PFSK-1 (cell line): ENCODE data around the gene SLC34A1.

Source experiments
- FOXP2 ChIP-seq: optimal IDR thresholded peaks from 2 replicates; pipeline ENCODE3; 2011; ENCODE audit warnings: borderline replicate concordance, control low read depth, inconsistent platforms; ENCODE audit not compliant: insufficient read depth; ENCODE audit errors: extremely low read length, extremely low read depth
- POLR2AphosphoS5 ChIP-seq: IDR thresholded peaks from 2 replicates; pipeline ENCODE4 v1.6.1; 2012; ENCODE audit warnings: low read depth, mild to moderate bottlenecking, control low read depth, low read length, moderate library complexity
- REST ChIP-seq, 2 experiments: IDR thresholded peaks; 2 replicates each; pipeline versions ENCODE4 v1.6.1 to v1.8.0; 2011 to 2012; ENCODE audit warnings: low read depth in 2 of 2, low read length in 2 of 2, control low read depth in 1 of 2, inconsistent platforms in 1 of 2, mild to moderate bottlenecking in 1 of 2, moderate library complexity in 1 of 2; ENCODE audit not compliant: insufficient read depth in 1 of 2
- SIN3A ChIP-seq: IDR thresholded peaks from 2 replicates; pipeline ENCODE4 v1.6.1; 2012; ENCODE audit warnings: mild to moderate bottlenecking, low read length, moderate library complexity, borderline replicate concordance; ENCODE audit not compliant: insufficient read depth
- TAF1 ChIP-seq: IDR thresholded peaks from 2 replicates; pipeline ENCODE4 v1.6.1; 2012; ENCODE audit warnings: low read length, control low read depth, borderline replicate concordance; ENCODE audit not compliant: insufficient read depth

GRCh38 chr5:177362610-177363507 is 21.4 kb upstream of the SLC34A1 start:
- TF ChIP-seq REST (IDR thresholded peaks at IDR 0.05; ENCODE audit: insufficient read depth in 1 of 2, low read depth in 2 of 2, low read length in 2 of 2) (no peak), TAF1 (no peak), FOXP2 (no peak), POLR2AphosphoS5 (no peak; the same call in 1 of the 2 replicates), SIN3A (no peak)
